ENCODE measurements around the gene ARID5A.

The ARID5A gene

DNA sequence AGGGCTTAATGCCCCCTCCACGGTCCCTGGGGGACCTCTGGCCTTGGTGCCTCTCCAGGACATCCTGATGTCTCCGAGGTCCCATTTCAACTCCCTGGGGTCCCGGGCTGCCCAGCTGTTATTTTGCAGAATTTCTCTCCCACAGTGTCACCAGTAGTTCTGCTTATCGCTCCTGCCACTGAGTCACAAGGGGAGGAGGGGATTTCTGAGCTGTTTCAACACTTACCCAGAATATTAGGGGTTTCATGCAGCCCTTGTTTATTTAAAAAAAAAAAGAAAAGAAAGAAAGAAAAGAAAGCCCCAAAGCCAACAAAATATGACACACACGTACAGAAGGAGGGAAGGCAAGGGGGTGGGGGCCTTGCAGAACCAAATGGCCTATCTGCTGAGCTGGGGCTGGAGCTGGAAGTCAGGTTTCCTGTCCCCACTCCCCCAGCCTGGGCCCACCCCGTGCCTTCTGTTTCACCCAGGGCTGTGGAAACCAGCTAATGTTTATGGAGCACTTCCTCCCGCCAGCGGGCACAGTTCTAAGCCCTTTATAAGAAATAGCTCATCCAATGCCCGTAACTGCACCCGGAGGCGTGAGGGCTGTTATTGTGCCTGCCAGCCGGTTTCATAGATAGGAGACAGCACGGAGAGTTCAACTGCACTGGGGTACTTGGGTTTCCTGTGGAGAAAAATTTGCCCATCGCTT lies 8.4 kb upstream of the ARID5A start:
- TF ChIP-seq, protein P1, sequence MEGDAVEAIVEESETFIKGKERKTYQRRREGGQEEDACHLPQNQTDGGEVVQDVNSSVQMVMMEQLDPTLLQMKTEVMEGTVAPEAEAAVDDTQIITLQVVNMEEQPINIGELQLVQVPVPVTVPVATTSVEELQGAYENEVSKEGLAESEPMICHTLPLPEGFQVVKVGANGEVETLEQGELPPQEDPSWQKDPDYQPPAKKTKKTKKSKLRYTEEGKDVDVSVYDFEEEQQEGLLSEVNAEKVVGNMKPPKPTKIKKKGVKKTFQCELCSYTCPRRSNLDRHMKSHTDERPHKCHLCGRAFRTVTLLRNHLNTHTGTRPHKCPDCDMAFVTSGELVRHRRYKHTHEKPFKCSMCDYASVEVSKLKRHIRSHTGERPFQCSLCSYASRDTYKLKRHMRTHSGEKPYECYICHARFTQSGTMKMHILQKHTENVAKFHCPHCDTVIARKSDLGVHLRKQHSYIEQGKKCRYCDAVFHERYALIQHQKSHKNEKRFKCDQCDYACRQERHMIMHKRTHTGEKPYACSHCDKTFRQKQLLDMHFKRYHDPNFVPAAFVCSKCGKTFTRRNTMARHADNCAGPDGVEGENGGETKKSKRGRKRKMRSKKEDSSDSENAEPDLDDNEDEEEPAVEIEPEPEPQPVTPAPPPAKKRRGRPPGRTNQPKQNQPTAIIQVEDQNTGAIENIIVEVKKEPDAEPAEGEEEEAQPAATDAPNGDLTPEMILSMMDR (conservative IDR thresholded peaks at IDR 0.05; ENCODE audit: low read depth, low read length): no peak
- peak overlapping the region; percentile 60 for H3K4me3 ChIP-seq (ENCODE audit: low read depth, low read length)
- peak; percentile 43 for DNase-seq (ENCODE audit: low read depth)

DNA sequence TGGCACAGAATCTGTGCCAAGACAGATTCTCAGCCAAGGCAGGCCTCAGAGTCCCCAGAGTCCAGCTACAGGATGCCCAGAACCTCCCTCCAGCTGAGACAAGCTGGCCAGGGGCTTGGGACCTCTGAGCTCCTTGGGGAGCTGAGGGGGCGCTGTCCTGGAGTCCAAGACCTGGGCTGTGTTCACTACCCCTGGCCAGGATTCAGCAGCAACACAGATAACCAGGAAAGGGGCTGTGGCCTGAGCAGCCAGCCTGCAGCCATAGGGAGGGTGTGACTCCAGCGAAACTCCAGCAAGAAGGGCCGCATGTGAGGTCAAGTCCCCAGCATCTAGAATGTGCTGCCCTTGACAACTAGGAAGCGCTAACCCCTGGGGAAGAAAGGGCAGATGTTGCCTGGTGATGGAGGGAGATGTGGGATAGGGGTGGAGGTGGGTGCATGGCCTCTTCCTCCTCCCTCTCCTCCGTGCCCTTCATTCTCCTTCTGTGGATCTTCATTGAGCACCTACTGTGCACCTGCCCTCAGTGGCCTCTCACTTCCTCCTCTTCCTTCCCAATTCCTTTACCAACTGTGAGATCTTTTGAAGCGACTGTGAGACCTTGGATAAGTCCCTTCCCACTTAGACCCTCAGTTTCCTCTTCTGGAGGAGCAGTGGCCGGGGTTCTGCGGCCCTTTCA lies 7.7 kb upstream of the ARID5A start:
- TF ChIP-seq, protein P1 (conservative IDR thresholded peaks at IDR 0.05; ENCODE audit: low read depth, low read length): no peak
- DNase-seq (ENCODE audit: low read depth): no peak
- no peak overlapping the region for H3K4me3 ChIP-seq (ENCODE audit: low read depth, low read length)

DNA sequence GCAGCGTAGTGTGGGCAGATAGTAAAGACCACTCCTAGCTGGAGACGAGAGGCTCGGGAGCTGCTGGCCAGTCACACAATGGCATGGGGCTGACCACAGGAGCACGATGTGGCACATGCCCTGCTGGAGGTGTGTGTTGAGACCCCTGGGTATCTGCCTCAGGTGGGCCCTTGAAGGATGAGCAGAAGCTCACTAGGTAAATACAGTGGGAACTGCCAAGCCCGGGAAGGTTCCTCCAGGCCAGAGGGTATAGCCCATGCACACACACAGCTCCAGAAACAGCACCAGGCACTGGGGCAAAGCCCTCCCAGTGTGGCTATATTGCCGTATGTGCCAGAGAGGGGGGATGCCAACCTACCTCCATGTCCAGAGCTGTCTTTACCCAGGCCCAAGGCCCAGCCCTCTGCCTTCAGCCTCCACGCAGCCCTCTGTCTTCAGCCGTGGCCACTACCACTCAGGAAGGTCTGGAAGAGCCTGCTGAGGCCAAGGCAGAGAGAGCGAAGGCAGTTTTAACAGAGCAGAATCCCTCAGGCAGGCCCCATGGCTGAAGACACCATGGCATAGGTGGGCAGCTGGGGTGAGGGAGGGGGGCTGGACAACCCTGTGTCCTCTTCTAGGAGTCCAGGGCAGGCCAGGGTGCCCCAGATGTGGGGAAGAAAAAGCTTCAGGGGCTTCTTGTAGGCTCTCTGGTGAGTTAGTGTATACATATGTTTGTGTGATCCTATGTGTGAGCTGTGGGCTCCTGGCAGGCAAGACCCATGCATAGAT lies 7.0 kb upstream of the ARID5A start:
- H3K4me3 ChIP-seq (ENCODE audit: low read depth, low read length): no peak overlapping the region
- no peak for DNase-seq (ENCODE audit: low read depth)
- TF ChIP-seq, protein P1 (conservative IDR thresholded peaks at IDR 0.05; ENCODE audit: low read depth, low read length): no peak

DNA sequence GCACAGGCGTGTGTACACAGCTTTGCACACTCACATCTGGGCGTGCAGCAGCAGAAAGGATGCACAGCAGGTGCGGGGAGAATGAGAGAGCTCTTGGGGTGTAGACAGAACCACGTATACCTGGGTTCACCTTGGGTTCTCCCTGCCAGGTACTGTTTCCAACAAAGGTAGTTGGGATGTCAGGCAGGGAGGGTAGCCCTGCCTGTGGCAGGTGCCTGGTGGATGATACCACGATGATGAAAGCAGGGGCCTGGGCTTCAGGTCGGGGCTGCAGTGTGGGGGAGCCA lies 6.5 kb upstream of the ARID5A start:
- TF ChIP-seq, protein P1 (conservative IDR thresholded peaks at IDR 0.05; ENCODE audit: low read depth, low read length): no peak
- H3K4me3 ChIP-seq (ENCODE audit: low read depth, low read length): no peak overlapping the region
- DNase-seq (ENCODE audit: low read depth): no peak

DNA sequence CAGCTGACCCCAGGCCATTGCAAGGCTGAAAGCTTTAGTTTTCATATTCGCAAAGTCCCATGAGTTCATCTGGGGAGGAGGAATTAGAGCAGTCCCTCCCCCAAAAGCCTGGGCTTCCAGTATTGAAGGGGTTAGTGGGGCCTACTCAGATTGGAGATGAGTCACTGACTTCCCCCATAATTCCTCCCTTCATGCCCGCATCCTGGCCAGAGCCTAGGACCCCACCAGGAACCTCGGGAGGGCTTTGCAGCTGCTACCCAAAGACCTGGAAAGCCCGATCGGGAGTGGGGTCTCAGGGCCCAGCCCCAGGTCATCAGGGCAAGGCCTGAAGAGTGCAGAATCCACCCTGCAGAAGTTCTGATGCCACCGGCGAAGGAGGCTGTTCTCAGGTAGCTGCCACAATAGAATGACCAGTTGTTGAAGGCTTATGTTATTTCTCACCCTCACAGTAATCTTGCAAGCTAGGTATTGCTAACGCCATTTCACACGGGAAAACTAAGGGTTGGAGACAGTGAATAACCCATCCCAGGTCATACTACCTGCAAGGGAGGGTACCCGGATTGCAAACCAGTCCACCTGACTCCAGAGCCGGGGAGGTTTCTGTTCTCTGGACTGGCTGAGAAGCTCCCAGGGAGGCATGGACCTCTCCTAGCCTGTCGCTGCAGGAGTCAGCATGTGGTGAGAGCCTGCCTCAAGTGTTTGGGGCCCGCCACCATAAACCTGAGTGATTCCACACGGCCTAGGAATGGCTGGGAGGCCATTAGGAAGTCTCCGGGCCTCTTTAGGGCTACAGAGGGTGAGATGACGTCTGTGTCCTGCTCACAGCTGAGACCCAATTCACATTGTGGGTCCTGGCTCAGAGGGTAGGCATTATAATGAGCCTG lies 5.8 kb upstream of the ARID5A start:
- DNase-seq (ENCODE audit: low read depth): no peak
- TF ChIP-seq, protein P1 (conservative IDR thresholded peaks at IDR 0.05; ENCODE audit: low read depth, low read length): no peak
- no peak overlapping the region for H3K4me3 ChIP-seq (ENCODE audit: low read depth, low read length)

DNA sequence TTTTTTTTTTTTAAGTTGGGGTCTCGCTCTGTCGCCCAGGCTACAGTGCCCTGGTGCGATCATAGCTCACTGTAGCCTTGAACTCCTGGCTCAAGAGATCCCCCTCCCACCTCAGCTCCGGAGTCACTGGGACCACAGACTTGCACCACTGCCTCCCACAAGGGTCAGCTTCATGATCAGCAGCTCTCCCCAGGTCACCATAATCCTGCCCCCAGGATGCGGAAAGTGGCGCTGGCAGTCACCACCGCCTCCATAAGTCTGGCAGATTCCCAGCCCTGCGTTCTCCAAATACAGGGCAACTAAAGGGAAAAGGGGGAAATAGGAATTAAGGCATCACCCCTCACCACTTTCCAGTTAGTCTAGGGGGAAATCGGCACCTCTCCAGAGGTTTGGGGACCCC lies 5.2 kb upstream of the ARID5A start:
- no peak overlapping the region for H3K4me3 ChIP-seq (ENCODE audit: low read depth, low read length)
- no peak for DNase-seq (ENCODE audit: low read depth)

More for the DNA sequence above, 5.2 kb upstream of the ARID5A start:
- TF ChIP-seq, protein P1 (conservative IDR thresholded peaks at IDR 0.05; ENCODE audit: low read depth, low read length): no peak

Measured in choroid plexus epithelial cell (primary cell).